HepG2 (cell line): ENCODE data around the gene HPCAL1. TPM values are rescaled to one million over a fixed set of nuclear protein-coding genes. Genes with fewer than 3 reads are reported as not detected.

Experiments used
- ATF5 ChIP-seq: sonication (generic); formaldehyde crosslinking; IDR thresholded peaks from 2 replicates; pipeline ENCODE4 v1.4.0; 2020; ENCODE audit warnings: mild to moderate bottlenecking, low read depth, missing genetic modification reagents
- BRF2 ChIP-seq: sonication (generic); formaldehyde crosslinking; IDR thresholded peaks from 2 replicates; pipeline ENCODE4 v1.8.1; 2022; ENCODE audit warnings: mild to moderate bottlenecking, missing genetic modification reagents
- CREM ChIP-seq, 2 experiments: sonication (generic) in 1 of 2; formaldehyde crosslinking in 1 of 2; IDR thresholded peaks; 2 replicates each; pipeline versions ENCODE4 v1.4.0 to v1.6.1; 2016 to 2020; ENCODE audit warnings: antibody characterized with exemption in 1 of 2, mild to moderate bottlenecking in 1 of 2, missing genetic modification reagents in 1 of 2
- FOXA3 ChIP-seq: IDR thresholded peaks from 2 replicates; pipeline ENCODE4 v1.6.1; 2016; ENCODE audit warnings: missing genetic modification reagents, missing compliant biosample characterization
- GLMP ChIP-seq: sonication (generic); formaldehyde crosslinking; IDR thresholded peaks from 2 replicates; pipeline ENCODE4 v1.9.0; 2021; ENCODE audit warnings: missing genetic modification reagents, mild to moderate bottlenecking, borderline replicate concordance
- ISL2 ChIP-seq: sonication (generic); formaldehyde crosslinking; IDR thresholded peaks from 2 replicates; pipeline ENCODE4 v1.5.0; 2020; ENCODE audit warnings: missing genetic modification reagents
- MATR3 ChIP-seq: sonication (generic); formaldehyde crosslinking; IDR thresholded peaks from 2 replicates; pipeline ENCODE4 v1.4.0; 2020; ENCODE audit warnings: missing genetic modification reagents
- MEIS1 ChIP-seq: sonication (generic); formaldehyde crosslinking; IDR thresholded peaks from 2 replicates; pipeline ENCODE4 v1.9.0; 2021; ENCODE audit warnings: mild to moderate bottlenecking, missing genetic modification reagents, moderate library complexity, borderline replicate concordance
- NBN ChIP-seq: fragments of 450-650 bp; conservative IDR thresholded peaks from 2 replicates; pipeline ENCODE4 v1.6.1; 2017
- PBX2 ChIP-seq: IDR thresholded peaks from 2 replicates; pipeline ENCODE4 v1.6.1; 2016; ENCODE audit warnings: control low read depth
- SNRNP70 ChIP-seq: fragments of 200-400 bp; formaldehyde crosslinking; IDR thresholded peaks from 2 replicates; pipeline ENCODE4 v1.6.1; 2017; ENCODE audit warnings: mild to moderate bottlenecking, low read depth, low read length, moderate library complexity
- STAT6 ChIP-seq: sonication (generic); formaldehyde crosslinking; IDR thresholded peaks from 2 replicates; pipeline ENCODE4 v1.4.0; 2020; ENCODE audit warnings: missing genetic modification reagents, mild to moderate bottlenecking, borderline replicate concordance
- ZFYVE20 ChIP-seq: sonication (generic); formaldehyde crosslinking; IDR thresholded peaks from 2 replicates; pipeline ENCODE4 v1.8.0; 2023; ENCODE audit warnings: low read depth, mild to moderate bottlenecking, moderate library complexity, missing genetic modification reagents, borderline replicate concordance
- ZNF225 ChIP-seq: sonication (generic); formaldehyde crosslinking; IDR thresholded peaks from 2 replicates; pipeline ENCODE4 v1.4.0; 2020; ENCODE audit warnings: mild to moderate bottlenecking, missing genetic modification reagents
- ZNF317 ChIP-seq: sonication (generic); formaldehyde crosslinking; IDR thresholded peaks from 2 replicates; pipeline ENCODE4 v1.5.0; 2020; ENCODE audit warnings: mild to moderate bottlenecking, missing genetic modification reagents
- ZNF569 ChIP-seq: sonication (generic); formaldehyde crosslinking; IDR thresholded peaks from 2 replicates; pipeline ENCODE4 v1.5.0; 2020; ENCODE audit warnings: mild to moderate bottlenecking, missing genetic modification reagents, moderate library complexity, borderline replicate concordance
- ZNF780A ChIP-seq: sonication (generic); formaldehyde crosslinking; IDR thresholded peaks from 2 replicates; pipeline ENCODE4 v1.8.0; 2022; ENCODE audit warnings: mild to moderate bottlenecking, missing genetic modification reagents, moderate library complexity
- ZNF816 ChIP-seq: sonication (generic); formaldehyde crosslinking; IDR thresholded peaks from 2 replicates; pipeline ENCODE4 v1.8.0; 2022; ENCODE audit warnings: missing genetic modification reagents, mild to moderate bottlenecking, borderline replicate concordance
- ZNF83 ChIP-seq: sonication (generic); formaldehyde crosslinking; IDR thresholded peaks from 2 replicates; pipeline ENCODE4 v1.4.0; 2020; ENCODE audit warnings: missing genetic modification reagents, mild to moderate bottlenecking, borderline replicate concordance
- ZNF850 ChIP-seq: sonication (generic); formaldehyde crosslinking; conservative IDR thresholded peaks from 2 replicates; pipeline ENCODE4 v1.9.0; 2021; ENCODE audit warnings: mild to moderate bottlenecking, missing genetic modification reagents
- polyA plus RNA-seq, 8 experiments: library from polyadenylated mRNA; depleted of rRNA in 3 of 8; stranded (reverse) in 7 of 8; unstranded in 1 of 8; fragments of >200 nt; fragmentation: Illumina TruSeq in 4 of 8; extraction: Trizol in 4 of 8; gene quantifications; 2 replicates each; pipeline versions ENCODE4 v1.2.1 to v1.2.3, GENCODE V29; 2011 to 2016; ENCODE audit warnings: low read depth in 4 of 8, missing spikeins in 1 of 8, mixed read lengths in 1 of 8; ENCODE audit not compliant: insufficient read depth in 1 of 8
- total RNA-seq, 5 experiments: library from RNA; depleted of rRNA; stranded (reverse); fragments of >200 nt; fragmentation: Illumina TruSeq; extraction: Trizol; gene quantifications; 2 replicates each; pipeline ENCODE4 v1.2.3, GENCODE V29; 2016; ENCODE audit warnings: low read depth in 1 of 5

HPCAL1 gene
- total and polyA plus RNA-seq, 2 of the 13 experiments (the other 11 are each of a cell fraction or from before 2014, with no cell fraction given) = 29.5 to 29.9 TPM

- no peak for TF ChIP-seq PBX2 (CRISPR knock-in tag)
- TF ChIP-seq ATF5 (CRISPR knock-in tag) = peak; percentile 68; the same call in 1 of the 2 replicates
- no peak for TF ChIP-seq ZNF83
- TF ChIP-seq ZNF850 (CRISPR knock-in tag) = 0 out of 2 replicates have a peak, but pooled peaks have one; percentile 7
- peak; percentile 99 for TF ChIP-seq ZNF225
- no peak for TF ChIP-seq ZNF780A (CRISPR knock-in tag)
- TF ChIP-seq ZFYVE20 (CRISPR knock-in tag) = peak; percentile 95
- no peak for TF ChIP-seq STAT6
- no peak for TF ChIP-seq ZNF569 (CRISPR knock-in tag)
- TF ChIP-seq MATR3 (CRISPR knock-in tag) = no peak
- peak; percentile 98 for TF ChIP-seq BRF2 (CRISPR knock-in tag)
- no peak for TF ChIP-seq NBN
- TF ChIP-seq GLMP (CRISPR knock-in tag) = no peak
- TF ChIP-seq MEIS1 = peak; percentile 3; the same call in 1 of the 2 replicates
- peak; percentile 30; the same call in 1 of the 2 replicates for TF ChIP-seq FOXA3 (CRISPR knock-in tag)
- TF ChIP-seq ISL2 (CRISPR knock-in tag) = no peak; the same call in 1 of the 2 replicates
- peak; percentile 76; the same call in 1 of the 2 replicates for TF ChIP-seq ZNF816
- no peak for TF ChIP-seq CREM (IDR thresholded peaks at IDR 0.05)
- TF ChIP-seq CREM (CRISPR knock-in tag; IDR thresholded peaks at IDR 0.05) = no peak
- TF ChIP-seq ZNF317 (CRISPR knock-in tag) = 0 out of 2 replicates have a peak, but pooled peaks have one; percentile 44
- TF ChIP-seq SNRNP70 = no peak
These were observed 145.3 kb downstream of the HPCAL1 start, which contains the start of gene ODC1 (continued) for GRCh38 chr2:10447895-10448575.
